Astrocyte (in vitro differentiated cells and primary cell): Measurements from ENCODE around the gene COL11A2.

ENCODE experiments used
- CTCF ChIP-seq: IDR thresholded peaks from 2 replicates; pipeline ENCODE4 v1.5.1; 2011; ENCODE audit warnings: low read depth, mild to moderate bottlenecking, inconsistent platforms, low read length, moderate library complexity; ENCODE audit not compliant: insufficient read depth
- EZH2 ChIP-seq: IDR thresholded peaks from 2 replicates; pipeline ENCODE4 v1.6.1; 2012; ENCODE audit warnings: mild to moderate bottlenecking, low read length, inconsistent platforms; ENCODE audit not compliant: insufficient read depth

- TF ChIP-seq CTCF = peak; percentile 71
- TF ChIP-seq EZH2 = no peak
These were observed 30.6 kb downstream of the COL11A2 start for GRCh38 chr6:33161354-33162331.
